AG10803 (cell line): ENCODE measurements around the gene AKTIP.

Source experiments
- DNase-seq: peaks from one replicate; pipeline ENCODE4 v3.0.0; 2010; ENCODE audit warnings: low read depth
- H3K4me3 ChIP-seq: 2 replicates; pipeline ENCODE4 v1.5.1; 2011; ENCODE audit warnings: mild to moderate bottlenecking, low read length, control low read depth
- TF ChIP-seq, protein P1 (sequence below): conservative IDR thresholded peaks from 2 replicates; pipeline ENCODE4 v1.5.1; 2011; ENCODE audit warnings: mild to moderate bottlenecking, low read length, control low read depth, inconsistent platforms

AKTIP gene

DNA sequence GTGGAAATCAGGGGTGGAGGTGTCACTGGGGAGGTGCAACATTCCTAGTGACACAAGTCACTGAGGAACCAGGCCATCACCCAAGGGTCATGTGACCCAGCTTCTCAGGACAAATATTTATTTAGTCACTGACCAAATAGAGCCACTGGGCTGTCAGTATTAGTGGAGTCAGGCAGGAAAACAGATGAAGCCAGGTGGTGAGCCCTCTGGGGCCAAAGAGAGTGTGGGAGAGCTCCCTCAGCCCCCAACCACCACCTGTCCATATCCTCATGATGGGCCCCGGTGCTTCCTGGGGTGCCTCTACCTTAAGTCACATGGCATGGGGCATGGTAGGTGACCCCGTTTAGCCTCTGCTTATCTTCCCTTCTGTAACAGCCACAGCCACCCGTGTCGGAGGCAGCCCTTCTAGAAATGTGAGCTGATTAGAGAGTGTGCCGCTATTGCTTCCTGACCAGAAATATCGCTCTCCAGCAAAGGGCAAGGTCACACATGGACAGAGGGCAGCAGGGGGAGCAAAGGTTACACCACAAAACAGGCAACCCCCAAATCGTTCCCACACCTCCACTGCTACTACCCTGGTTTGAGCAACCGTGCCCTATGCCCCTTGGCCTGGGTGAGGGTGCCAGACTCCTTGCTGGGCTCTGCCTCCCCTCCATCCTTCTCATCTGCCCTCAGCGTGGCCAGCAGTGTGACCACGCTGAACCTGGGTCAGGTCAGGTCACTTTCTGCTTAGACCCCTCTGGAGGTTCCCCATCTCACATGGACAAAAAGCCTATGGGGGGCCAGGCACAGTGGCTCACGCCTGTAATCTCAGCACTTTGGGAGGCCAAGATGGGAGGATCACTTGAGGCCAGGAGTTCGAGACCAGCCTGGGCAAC, 8.6 kb upstream of the AKTIP start:
- TF ChIP-seq, protein P1, sequence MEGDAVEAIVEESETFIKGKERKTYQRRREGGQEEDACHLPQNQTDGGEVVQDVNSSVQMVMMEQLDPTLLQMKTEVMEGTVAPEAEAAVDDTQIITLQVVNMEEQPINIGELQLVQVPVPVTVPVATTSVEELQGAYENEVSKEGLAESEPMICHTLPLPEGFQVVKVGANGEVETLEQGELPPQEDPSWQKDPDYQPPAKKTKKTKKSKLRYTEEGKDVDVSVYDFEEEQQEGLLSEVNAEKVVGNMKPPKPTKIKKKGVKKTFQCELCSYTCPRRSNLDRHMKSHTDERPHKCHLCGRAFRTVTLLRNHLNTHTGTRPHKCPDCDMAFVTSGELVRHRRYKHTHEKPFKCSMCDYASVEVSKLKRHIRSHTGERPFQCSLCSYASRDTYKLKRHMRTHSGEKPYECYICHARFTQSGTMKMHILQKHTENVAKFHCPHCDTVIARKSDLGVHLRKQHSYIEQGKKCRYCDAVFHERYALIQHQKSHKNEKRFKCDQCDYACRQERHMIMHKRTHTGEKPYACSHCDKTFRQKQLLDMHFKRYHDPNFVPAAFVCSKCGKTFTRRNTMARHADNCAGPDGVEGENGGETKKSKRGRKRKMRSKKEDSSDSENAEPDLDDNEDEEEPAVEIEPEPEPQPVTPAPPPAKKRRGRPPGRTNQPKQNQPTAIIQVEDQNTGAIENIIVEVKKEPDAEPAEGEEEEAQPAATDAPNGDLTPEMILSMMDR: no peak
- DNase-seq: no peak
- H3K4me3 ChIP-seq: no peak overlapping the region

DNA sequence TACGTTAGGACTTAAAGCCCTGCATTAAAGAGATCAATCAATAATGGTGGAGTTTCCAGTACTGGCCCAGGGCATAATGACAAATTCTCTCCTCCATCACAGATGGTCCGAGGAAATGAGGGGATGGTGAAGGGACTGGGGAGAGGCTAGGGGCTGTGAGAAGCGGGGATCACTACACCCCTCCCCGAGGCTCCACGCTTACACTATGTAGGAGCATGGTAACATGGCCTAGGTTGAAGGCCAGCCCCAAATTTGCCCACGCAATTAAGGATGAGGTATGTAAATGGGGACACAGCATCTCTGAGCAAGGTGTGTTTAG, 8.0 kb upstream of the AKTIP start:
- H3K4me3 ChIP-seq: no peak overlapping the region
- TF ChIP-seq, protein P1: no peak
- no peak for DNase-seq

DNA sequence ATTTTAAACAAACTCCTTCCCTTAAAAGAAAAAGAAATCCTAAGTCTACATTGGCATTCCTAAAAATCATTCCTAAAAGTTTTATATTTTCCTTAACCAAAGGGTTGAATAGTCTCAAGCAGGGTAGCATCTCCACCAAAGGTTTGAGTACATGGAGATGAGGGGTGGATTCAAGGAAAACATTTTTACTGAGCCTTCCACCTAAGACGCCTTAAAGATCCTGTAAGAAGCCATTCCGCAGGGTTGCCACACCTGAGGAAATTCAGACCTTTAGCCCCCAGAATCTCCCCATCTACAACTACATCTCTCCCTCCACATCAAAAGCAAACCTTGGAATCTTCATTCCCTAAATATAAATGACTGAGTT, 7.7 kb upstream of the AKTIP start:
- TF ChIP-seq, protein P1: no peak
- DNase-seq: no peak
- H3K4me3 ChIP-seq: no peak overlapping the region

DNA sequence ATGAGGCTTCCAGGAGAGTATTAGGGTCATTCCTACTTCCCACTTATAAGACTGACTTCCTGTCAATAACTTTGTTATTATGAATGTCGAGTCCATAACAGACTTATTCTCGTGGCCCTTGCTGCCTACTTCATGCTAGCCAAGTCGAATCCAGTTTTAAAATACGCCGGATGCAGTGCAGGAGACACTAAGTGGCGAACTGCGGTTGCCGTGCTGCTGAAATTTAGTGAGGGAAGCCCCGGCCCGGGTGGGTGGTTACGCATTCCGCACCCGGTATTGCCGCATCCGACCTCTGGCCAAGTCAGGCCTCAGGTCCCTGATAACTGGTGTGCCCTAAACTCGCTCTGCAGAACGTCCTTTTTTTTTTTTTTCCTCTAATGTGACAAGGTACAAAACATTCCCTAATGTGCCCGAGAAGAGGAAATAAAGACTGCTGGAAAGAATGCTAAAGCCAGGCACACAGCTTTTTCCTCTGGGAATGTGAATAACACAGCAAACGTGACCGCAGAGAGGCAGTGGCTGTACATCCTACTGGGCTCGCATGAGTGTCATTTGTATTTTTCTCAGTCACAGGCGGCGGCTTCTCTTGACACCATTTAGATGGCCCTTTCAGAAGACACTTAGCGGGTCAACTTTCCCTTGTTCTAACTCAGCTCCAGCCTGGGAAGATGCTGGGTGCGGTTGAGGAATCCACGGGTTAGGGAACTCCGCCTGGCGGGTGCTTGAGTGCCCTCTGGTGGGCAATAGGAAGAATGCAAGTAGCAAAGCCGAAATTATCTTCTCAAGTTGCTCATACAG, 7.1 kb upstream of the AKTIP start:
- DNase-seq: peak; percentile 66
- TF ChIP-seq, protein P1: peak; percentile 96
- H3K4me3 ChIP-seq: no peak overlapping the region; the same call in 1 of the 2 replicates

DNA sequence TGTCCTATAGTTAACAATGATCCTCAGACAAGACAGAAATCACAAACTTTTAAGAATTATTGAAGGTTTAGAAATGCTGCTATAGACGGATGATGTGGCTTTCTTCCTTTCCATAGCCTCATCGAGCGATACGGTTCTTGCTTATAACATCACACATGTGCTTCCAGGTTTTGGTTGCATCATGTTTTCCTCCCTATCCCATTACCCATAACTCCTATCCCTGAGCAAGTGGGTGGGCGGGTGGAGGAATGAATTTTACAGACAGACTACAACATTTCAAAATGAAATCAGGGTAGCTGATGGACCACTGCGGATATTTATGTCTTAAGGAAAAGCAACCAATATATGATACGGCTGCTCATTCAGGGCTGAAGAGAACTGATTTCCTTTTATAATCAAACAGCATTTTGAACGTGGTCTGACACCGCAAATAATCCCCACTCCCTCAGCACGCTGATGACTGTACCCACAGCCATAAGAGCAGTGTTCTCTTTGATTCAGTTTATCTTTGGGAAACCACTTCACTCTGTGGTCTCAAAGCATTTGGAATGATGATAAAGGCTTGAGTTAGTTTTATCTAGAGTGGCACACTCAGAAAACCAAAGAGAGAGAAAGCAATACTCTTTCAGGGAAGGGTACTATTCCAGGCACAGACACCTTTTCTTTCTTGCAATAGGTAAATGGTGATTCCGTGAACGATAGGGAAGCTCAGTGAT, 4.6 kb upstream of the AKTIP start:
- no peak for DNase-seq
- TF ChIP-seq, protein P1: no peak
- H3K4me3 ChIP-seq: no peak overlapping the region

DNA sequence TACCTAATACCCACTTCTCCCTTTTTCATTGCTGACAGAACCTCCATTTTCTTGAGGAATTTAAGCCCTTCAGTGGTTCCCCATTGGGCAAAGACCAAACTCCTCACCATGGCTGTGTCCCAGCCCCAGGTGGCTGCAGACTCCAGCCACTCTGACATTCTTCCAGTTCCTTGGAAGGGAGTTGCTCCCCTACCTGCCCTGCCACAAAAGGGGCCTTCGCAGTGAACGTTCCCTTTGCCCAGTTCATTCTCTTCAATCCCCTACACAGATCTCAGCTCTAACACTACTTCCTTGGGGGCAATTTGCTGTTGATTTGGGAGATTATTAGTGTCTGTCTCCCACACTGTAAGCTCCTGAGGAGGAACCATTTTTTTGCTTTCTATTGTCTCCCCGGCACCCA, 3.2 kb upstream of the AKTIP start:
- H3K4me3 ChIP-seq: no peak overlapping the region
- DNase-seq: no peak
- TF ChIP-seq, protein P1: no peak
